Stomach (tissue), 4 donors: Measurements from ENCODE around the gene PHACTR3.

Experiments used
- POLR2AphosphoS5 ChIP-seq, 3 donors: sonication (generic); formaldehyde crosslinking; IDR thresholded peaks; one replicate each; pipeline ENCODE4 v1.6.1; 2016; ENCODE audit warnings: antibody characterized with exemption in 3 of 3
- TF ChIP-seq, protein P1 (sequence below), 7 experiments: fragments of 450-650 bp in 4 of 7; fragments of 200-600 bp in 3 of 7; sonication (generic) in 3 of 7; IDR thresholded peaks; one replicate each; pipeline ENCODE4 v1.5.1; 2016 to 2019; ENCODE audit warnings: antibody characterized with exemption in 7 of 7, control low read depth in 2 of 7, mild to moderate bottlenecking in 1 of 7

DNA sequence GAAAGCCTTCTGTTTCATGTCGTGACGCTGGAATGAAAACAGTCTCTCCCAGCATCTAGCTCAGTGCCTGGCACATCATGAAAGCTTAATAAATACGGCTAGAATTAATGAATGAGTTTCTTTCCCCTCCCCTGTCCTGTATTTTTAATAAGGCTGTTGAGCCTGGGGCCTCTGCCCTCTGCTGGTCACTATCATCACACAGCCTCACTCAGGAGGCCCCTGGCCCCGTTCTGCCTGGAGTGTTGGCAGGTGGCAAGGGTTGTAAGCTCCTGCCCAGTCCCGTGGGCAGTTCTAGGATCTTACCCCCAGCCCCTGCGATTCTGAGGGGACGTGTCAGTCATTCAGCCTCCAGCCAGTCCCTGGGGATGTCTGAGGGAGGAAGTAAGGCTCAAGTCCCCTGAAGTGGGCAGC is 41.4 kb downstream of the PHACTR3 start:
- TF ChIP-seq, protein P1, sequence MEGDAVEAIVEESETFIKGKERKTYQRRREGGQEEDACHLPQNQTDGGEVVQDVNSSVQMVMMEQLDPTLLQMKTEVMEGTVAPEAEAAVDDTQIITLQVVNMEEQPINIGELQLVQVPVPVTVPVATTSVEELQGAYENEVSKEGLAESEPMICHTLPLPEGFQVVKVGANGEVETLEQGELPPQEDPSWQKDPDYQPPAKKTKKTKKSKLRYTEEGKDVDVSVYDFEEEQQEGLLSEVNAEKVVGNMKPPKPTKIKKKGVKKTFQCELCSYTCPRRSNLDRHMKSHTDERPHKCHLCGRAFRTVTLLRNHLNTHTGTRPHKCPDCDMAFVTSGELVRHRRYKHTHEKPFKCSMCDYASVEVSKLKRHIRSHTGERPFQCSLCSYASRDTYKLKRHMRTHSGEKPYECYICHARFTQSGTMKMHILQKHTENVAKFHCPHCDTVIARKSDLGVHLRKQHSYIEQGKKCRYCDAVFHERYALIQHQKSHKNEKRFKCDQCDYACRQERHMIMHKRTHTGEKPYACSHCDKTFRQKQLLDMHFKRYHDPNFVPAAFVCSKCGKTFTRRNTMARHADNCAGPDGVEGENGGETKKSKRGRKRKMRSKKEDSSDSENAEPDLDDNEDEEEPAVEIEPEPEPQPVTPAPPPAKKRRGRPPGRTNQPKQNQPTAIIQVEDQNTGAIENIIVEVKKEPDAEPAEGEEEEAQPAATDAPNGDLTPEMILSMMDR (IDR thresholded peaks at IDR 0.05), result no peak
- no peak for TF ChIP-seq POLR2AphosphoS5 (IDR thresholded peaks at IDR 0.05)
